Endothelial cell of umbilical vein (primary cell): ENCODE measurements around the gene ALK. TPM values are rescaled to one million over a fixed set of nuclear protein-coding genes. Genes with fewer than 3 reads are reported as not detected.

ENCODE experiments used
- BruUV-seq: library from RNA; stranded (reverse); fragments of 400-500 nt; replicated peaks from 2 replicates; lab custom pipeline; 2021; lab: Mats Ljungman, UMichigan
- CTCF ChIA-PET: fragments of 300-600, 350-600 bp; sonication (Branson Sonifier 250); formaldehyde crosslinking; loops from one replicate; lab custom pipeline; 2021; ENCODE audit warnings: antibody characterized with exemption, inconsistent platforms; lab: Charles Lee
- POLR2A ChIA-PET: fragments of 300-600, 350-600 bp; sonication (Branson Sonifier 250); formaldehyde crosslinking; loops from one replicate; lab custom pipeline; 2021; ENCODE audit warnings: antibody characterized with exemption, inconsistent platforms; lab: Charles Lee
- DNase-seq: peaks from one replicate; pipeline ENCODE4 v3.0.0-alpha.2; 2011; ENCODE audit warnings: low read depth, low spot score
- FAIRE-seq: peaks from 2 replicates; lab custom pipeline; 2011; peaks lifted over from hg19 to GRCh38; lab: Jason Lieb, UNC
- H2AFZ ChIP-seq: 2 replicates; pipeline ENCODE4 v1.6.0; 2012; ENCODE audit warnings: low read depth, low read length, control low read depth, inconsistent platforms
- H3K27ac ChIP-seq: 2 replicates; pipeline ENCODE4 v1.5.1; 2011; ENCODE audit warnings: low read depth, mild to moderate bottlenecking, control low read depth, low read length, moderate library complexity; ENCODE audit not compliant: insufficient read depth
- H3K27me3 ChIP-seq, 2 experiments: 2 replicates each; pipeline versions ENCODE4 v1.6.0 to v1.6.1; 2011; ENCODE audit warnings: low read length in 2 of 2, mixed read lengths in 1 of 2; ENCODE audit not compliant: control insufficient read depth in 2 of 2, insufficient read depth in 2 of 2
- H3K36me3 ChIP-seq, 2 experiments: 2 replicates in 1 of 2; 3 replicates in 1 of 2; pipeline ENCODE4 v1.5.1; 2011; ENCODE audit warnings: low read length in 2 of 2, mild to moderate bottlenecking in 1 of 2, moderate library complexity in 1 of 2; ENCODE audit not compliant: control insufficient read depth in 2 of 2, insufficient read depth in 2 of 2; ENCODE audit errors: extremely low read depth in 1 of 2
- H3K4me1 ChIP-seq: 3 replicates; pipeline ENCODE4 v1.5.1; 2011; ENCODE audit warnings: mild to moderate bottlenecking, low read length; ENCODE audit not compliant: control insufficient read depth, insufficient read depth; ENCODE audit errors: extremely low read depth
- H3K4me2 ChIP-seq: 2 replicates; pipeline ENCODE4 v1.6.1; 2011; ENCODE audit warnings: low read length, control low read depth, mixed read lengths; ENCODE audit not compliant: insufficient read depth
- H3K4me3 ChIP-seq, 3 experiments: fragments of 200-600 bp in 1 of 3; sonication (generic), shearing (Covaris generic) in 1 of 3; replicated peaks in 1 of 3; 2 replicates each; pipeline ENCODE4 v1.5.1; 2011 to 2016; ENCODE audit warnings: control low read depth in 3 of 3, low read length in 3 of 3, mild to moderate bottlenecking in 2 of 3, inconsistent platforms in 1 of 3, low read depth in 1 of 3, moderate library complexity in 1 of 3; ENCODE audit not compliant: insufficient read depth in 1 of 3
- H3K79me2 ChIP-seq: 2 replicates; pipeline ENCODE4 v1.6.0; 2012; ENCODE audit warnings: low read length, inconsistent platforms; ENCODE audit not compliant: control insufficient read depth, insufficient read depth
- H3K9ac ChIP-seq: replicated peaks from 2 replicates; pipeline ENCODE3; 2011; ENCODE audit warnings: low read length, control low read depth; ENCODE audit not compliant: insufficient read depth; ENCODE audit errors: extremely low read depth
- H3K9me1 ChIP-seq: replicated peaks from 3 replicates; pipeline ENCODE4 v1.6.0; 2011; ENCODE audit warnings: mild to moderate bottlenecking, low read length; ENCODE audit not compliant: control insufficient read depth, insufficient read depth; ENCODE audit errors: extremely low read depth
- H3K9me3 ChIP-seq: replicated peaks from 2 replicates; pipeline ENCODE4 v1.5.1; 2012; ENCODE audit warnings: low read length, inconsistent platforms; ENCODE audit not compliant: control insufficient read depth, insufficient read depth
- H4K20me1 ChIP-seq: replicated peaks from 2 replicates; pipeline ENCODE3; 2011; ENCODE audit warnings: mild to moderate bottlenecking, low read length; ENCODE audit not compliant: control insufficient read depth, insufficient read depth; ENCODE audit errors: extremely low read depth
- EZH2 ChIP-seq: IDR thresholded peaks from 2 replicates; pipeline ENCODE4 v1.6.1; 2012; ENCODE audit warnings: borderline replicate concordance, low read depth, mild to moderate bottlenecking, moderate library complexity, low read length, inconsistent platforms; ENCODE audit not compliant: severe bottlenecking
- FOS ChIP-seq: IDR thresholded peaks from 2 replicates; pipeline ENCODE4 v1.6.1; 2011; ENCODE audit warnings: mild to moderate bottlenecking, low read length, moderate library complexity, borderline replicate concordance; ENCODE audit not compliant: insufficient read depth
- GATA2 ChIP-seq: IDR thresholded peaks from 2 replicates; pipeline ENCODE4 v1.7.0; 2011; ENCODE audit warnings: low read depth, mild to moderate bottlenecking, moderate library complexity, mixed read lengths, low read length; ENCODE audit not compliant: insufficient read length, insufficient read depth
- JUN ChIP-seq: IDR thresholded peaks from 2 replicates; pipeline ENCODE4 v1.6.1; 2011; ENCODE audit warnings: borderline replicate concordance, low read depth; ENCODE audit not compliant: insufficient read length, insufficient read depth
- MYC ChIP-seq: IDR thresholded peaks from one replicate; pipeline ENCODE4 v1.6.1; 2011; ENCODE audit warnings: mild to moderate bottlenecking, low read depth, low read length
- POLR2A ChIP-seq: IDR thresholded peaks from 2 replicates; pipeline ENCODE4 v1.6.1; 2012; ENCODE audit warnings: low read depth, mild to moderate bottlenecking, control low read depth, low read length
- POLR2AphosphoS5 ChIP-seq: IDR thresholded peaks from 2 replicates; pipeline ENCODE4 v1.6.1; 2012; ENCODE audit warnings: low read depth, mild to moderate bottlenecking, control low read depth, low read length, moderate library complexity; ENCODE audit not compliant: insufficient read depth
- dilution Hi-C: fragments of 300-500 bp; cut with MboI; formaldehyde crosslinking; loops from one replicate; pipeline ENCODE4 v1.15.0; 2019; ENCODE audit warnings: low sequenced_read_pairs; ENCODE audit not compliant: extremely low pct_ligation_motif_present
- intact Hi-C: fragments of 100-400 bp; cut with micrococcal nuclease; formaldehyde crosslinking; loops from one replicate; pipeline ENCODE4 v1.10.0; 2022
- polyA plus RNA-seq, 4 experiments: library from polyadenylated mRNA; depleted of rRNA in 3 of 4; stranded (reverse) in 3 of 4; unstranded in 1 of 4; fragments of >200 nt; gene quantifications; 2 replicates each; pipeline versions ENCODE4 v1.2.1 to v1.2.3, GENCODE V29; 2011 to 2012; ENCODE audit warnings: missing spikeins in 1 of 4
- total RNA-seq: library from RNA; stranded (reverse); gene quantifications from 2 replicates; pipeline ENCODE4 v1.2.3, GENCODE V29; 2021
- TF ChIP-seq, protein P1 (sequence below), 2 donors: IDR thresholded peaks; 1 replicate in 1 of 2; 2 replicates in 1 of 2; pipeline ENCODE4 v1.5.1; 2011; ENCODE audit warnings: low read length in 2 of 2, mild to moderate bottlenecking in 2 of 2, moderate library complexity in 2 of 2, control low read depth in 1 of 2, inconsistent platforms in 1 of 2, low read depth in 1 of 2; ENCODE audit not compliant: insufficient read depth in 1 of 2; ENCODE audit errors: extremely low read depth in 1 of 2
- TF ChIP-seq, protein P2 (sequence below): IDR thresholded peaks from 2 replicates; pipeline ENCODE4 v1.6.1; 2011; ENCODE audit not compliant: insufficient read depth, insufficient read length

Gene ALK
- total and polyA plus RNA-seq, 2 donors (not counting 3 experiments of a cell fraction or from before 2014, with no cell fraction given): not detected

DNA sequence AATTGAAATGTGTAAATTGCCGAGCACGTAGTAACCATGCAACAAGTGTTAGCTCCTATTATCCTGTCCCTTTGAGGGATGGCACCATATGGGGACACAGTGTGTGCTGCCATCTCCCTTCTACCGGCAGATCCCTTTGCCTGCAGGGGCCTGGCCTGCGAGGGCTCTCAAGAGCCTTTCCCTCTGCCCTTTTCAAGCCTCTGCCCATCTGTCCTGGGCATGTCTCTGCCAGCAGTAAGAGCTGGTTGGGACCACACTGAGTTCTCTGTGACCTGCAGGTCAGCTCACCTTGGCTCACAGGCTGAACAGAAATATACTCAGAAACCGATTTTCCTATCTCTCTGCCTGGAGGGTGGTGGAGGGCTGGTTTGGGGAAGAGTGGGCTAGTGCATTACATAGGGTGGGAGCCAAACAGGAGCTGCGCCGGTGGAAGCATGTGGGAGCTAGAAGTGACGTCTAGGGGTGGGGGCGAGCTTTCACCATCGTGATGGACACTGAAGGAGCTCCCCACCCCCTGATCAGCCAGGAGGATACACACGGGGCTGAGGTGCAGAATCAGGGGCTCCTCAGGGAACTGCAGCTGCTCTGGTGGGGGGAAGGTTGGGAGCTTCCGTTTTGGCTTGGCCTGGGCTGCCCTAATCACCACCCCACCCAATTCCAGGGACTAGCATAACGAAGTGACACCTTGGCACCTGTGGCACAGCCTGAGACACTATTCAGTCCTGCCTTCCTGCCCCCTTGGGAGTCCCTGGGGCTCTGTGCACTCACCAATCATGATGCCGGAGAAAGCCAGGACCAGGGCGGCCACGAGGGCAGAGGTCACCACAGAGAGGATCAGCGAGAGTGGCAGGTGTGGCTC lies 696.5 kb downstream of the ALK start:
- dilution Hi-C loops: no loop called here
- no TSS peak for BruUV-seq
- POLR2A ChIA-PET: no interaction called here

More for the DNA sequence above, 696.5 kb downstream of the ALK start:
- TF ChIP-seq POLR2A (no peak), EZH2 (no peak), POLR2AphosphoS5 (no peak), MYC (no peak), JUN (no peak), GATA2 (no peak), FOS (no peak)
- TF ChIP-seq, protein P1, sequence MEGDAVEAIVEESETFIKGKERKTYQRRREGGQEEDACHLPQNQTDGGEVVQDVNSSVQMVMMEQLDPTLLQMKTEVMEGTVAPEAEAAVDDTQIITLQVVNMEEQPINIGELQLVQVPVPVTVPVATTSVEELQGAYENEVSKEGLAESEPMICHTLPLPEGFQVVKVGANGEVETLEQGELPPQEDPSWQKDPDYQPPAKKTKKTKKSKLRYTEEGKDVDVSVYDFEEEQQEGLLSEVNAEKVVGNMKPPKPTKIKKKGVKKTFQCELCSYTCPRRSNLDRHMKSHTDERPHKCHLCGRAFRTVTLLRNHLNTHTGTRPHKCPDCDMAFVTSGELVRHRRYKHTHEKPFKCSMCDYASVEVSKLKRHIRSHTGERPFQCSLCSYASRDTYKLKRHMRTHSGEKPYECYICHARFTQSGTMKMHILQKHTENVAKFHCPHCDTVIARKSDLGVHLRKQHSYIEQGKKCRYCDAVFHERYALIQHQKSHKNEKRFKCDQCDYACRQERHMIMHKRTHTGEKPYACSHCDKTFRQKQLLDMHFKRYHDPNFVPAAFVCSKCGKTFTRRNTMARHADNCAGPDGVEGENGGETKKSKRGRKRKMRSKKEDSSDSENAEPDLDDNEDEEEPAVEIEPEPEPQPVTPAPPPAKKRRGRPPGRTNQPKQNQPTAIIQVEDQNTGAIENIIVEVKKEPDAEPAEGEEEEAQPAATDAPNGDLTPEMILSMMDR (IDR thresholded peaks at IDR 0.05; ENCODE audit: extremely low read depth in 1 of 2, insufficient read depth in 1 of 2, low read depth in 1 of 2, low read length in 2 of 2): no peak
- TF ChIP-seq, protein P2, sequence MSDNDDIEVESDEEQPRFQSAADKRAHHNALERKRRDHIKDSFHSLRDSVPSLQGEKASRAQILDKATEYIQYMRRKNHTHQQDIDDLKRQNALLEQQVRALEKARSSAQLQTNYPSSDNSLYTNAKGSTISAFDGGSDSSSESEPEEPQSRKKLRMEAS: no peak
- Histone ChIP-seq H3K27ac (no peak overlapping the region), H3K4me1 (no peaks in the 10 kb centered on the region), H3K9me1 (no peaks in the 10 kb centered on the region), H2AFZ (no peak overlapping the region), H3K36me3 (no peaks in the 10 kb centered on the region), H3K4me3 (no peak overlapping the region), H3K4me2 (no peak overlapping the region), H3K79me2 (no peaks in the 10 kb centered on the region), H3K9ac (no peak overlapping the region), H3K9me3 (no peaks in the 10 kb centered on the region), H3K27me3 (peaks cover 0 to 1% of the 10 kb centered on the region in 2 experiments), H4K20me1 (no peaks in the 10 kb centered on the region)
- no peak for FAIRE-seq
- CTCF ChIA-PET: interaction anchor here (1.1 kb wide), 1 partner anchor 266 kb away, joined by 4 read pairs; no protein-coding TSS in a partner anchor
- intact Hi-C loops: no loop called here
- DNase-seq: no peak
